Panc1 (cell line): ENCODE data around the gene ZFAND6. TPM values are rescaled to one million over a fixed set of nuclear protein-coding genes. Genes with fewer than 3 reads are reported as not detected.
A peak's percentile ranks its signal among the peaks of the same experiment; 100 is the strongest.

Experiments used
- ATAC-seq: fragments of 200-7000 bp; cut with Tn5 transposase; 2 replicates; pipeline ENCODE4 v1.9.1; 2020; ENCODE audit warnings: mild to moderate bottlenecking, moderate library complexity
- BruUV-seq: library from RNA; stranded (reverse); fragments of 400-500 nt; replicated peaks from 2 replicates; lab custom pipeline; 2021; lab: Mats Ljungman, UMichigan
- CTCF ChIA-PET: fragments of 300-600 bp; sonication (Branson Sonifier 250); formaldehyde crosslinking; loops from one replicate; lab custom pipeline; 2022; ENCODE audit warnings: antibody characterized with exemption; lab: Charles Lee
- POLR2A ChIA-PET: fragments of 300-600 bp; sonication (Branson Sonifier 250); formaldehyde crosslinking; loops from one replicate; lab custom pipeline; 2022; ENCODE audit warnings: antibody characterized with exemption; lab: Charles Lee
- DNase-seq: peaks from one replicate; pipeline ENCODE4 v3.0.0-alpha.2; 2010; ENCODE audit warnings: low read depth, low spot score
- H3K27ac ChIP-seq: 2 replicates; pipeline ENCODE4 v1.5.1; 2011; ENCODE audit warnings: mild to moderate bottlenecking, low read length, inconsistent platforms
- H3K27me3 ChIP-seq: fragments of 200-500 bp; sonication (Bioruptor generic); 2 replicates; pipeline ENCODE4 v1.6.0; 2014; ENCODE audit warnings: low read length, inconsistent platforms; ENCODE audit not compliant: control insufficient read depth, insufficient read depth
- H3K36me3 ChIP-seq: fragments of 200-500 bp; sonication (Bioruptor generic); 2 replicates; pipeline ENCODE4 v1.5.1; 2014; ENCODE audit warnings: inconsistent platforms, mild to moderate bottlenecking, low read length, moderate library complexity; ENCODE audit not compliant: control insufficient read depth, insufficient read depth
- H3K4me1 ChIP-seq: 2 replicates; pipeline ENCODE4 v1.5.1; 2011; ENCODE audit warnings: inconsistent platforms, mild to moderate bottlenecking, low read length, moderate library complexity; ENCODE audit not compliant: control insufficient read depth, insufficient read depth
- H3K4me3 ChIP-seq, 2 experiments: 2 replicates each; pipeline ENCODE4 v1.5.1; 2011 to 2012; ENCODE audit warnings: low read depth in 2 of 2, low read length in 2 of 2, mild to moderate bottlenecking in 2 of 2, inconsistent platforms in 1 of 2, moderate library complexity in 1 of 2
- H3K9me3 ChIP-seq: fragments of 200-500 bp; sonication (Bioruptor generic); 2 replicates; pipeline ENCODE4 v1.5.1; 2014; ENCODE audit warnings: low read depth, mild to moderate bottlenecking, inconsistent platforms, low read length, moderate library complexity; ENCODE audit not compliant: control insufficient read depth, insufficient read depth
- POLR2AphosphoS5 ChIP-seq: IDR thresholded peaks from 2 replicates; pipeline ENCODE4 v1.6.1; 2012; ENCODE audit warnings: mild to moderate bottlenecking, low read depth, low read length, moderate library complexity
- SIN3A ChIP-seq: IDR thresholded peaks from 2 replicates; pipeline ENCODE4 v1.6.1; 2012; ENCODE audit warnings: low read depth, mild to moderate bottlenecking, low read length, moderate library complexity, borderline replicate concordance; ENCODE audit not compliant: insufficient read depth
- TCF7L2 ChIP-seq: IDR thresholded peaks from 2 replicates; pipeline ENCODE4 v1.6.1; 2011; ENCODE audit warnings: mild to moderate bottlenecking, low read depth, low read length, inconsistent platforms
- in situ Hi-C: cut with HindIII; loops from 2 replicates; pipeline ENCODE4 v1.10.0; 2016; ENCODE audit warnings: low sequenced_read_pairs, low pct_unique_long_range_greater_than_20kb
- intact Hi-C: fragments of 100-400 bp; cut with micrococcal nuclease; formaldehyde crosslinking; loops from one replicate; pipeline ENCODE4 v1.10.0; 2022; ENCODE audit not compliant: unreplicated experiment
- total RNA-seq: library from RNA; stranded (reverse); gene quantifications from one replicate; pipeline ENCODE4 v1.2.1, GENCODE V29; 2021; ENCODE audit not compliant: unreplicated experiment
- TF ChIP-seq, protein P1 (sequence below), 2 experiments: IDR thresholded peaks; 2 replicates each; pipeline ENCODE4 v1.6.1; 2011 to 2012; ENCODE audit warnings: low read depth in 2 of 2, control low read depth in 1 of 2, low read length in 1 of 2, mild to moderate bottlenecking in 1 of 2, moderate library complexity in 1 of 2; ENCODE audit not compliant: insufficient read depth in 1 of 2
- TF ChIP-seq, protein P2 (sequence below): fragments of 450-650 bp; IDR thresholded peaks from 2 replicates; pipeline ENCODE4 v1.5.1; 2017; ENCODE audit warnings: mild to moderate bottlenecking

ZFAND6 gene
- total RNA-seq, 1 experiment from 2014 or later = 73.0 TPM

DNA sequence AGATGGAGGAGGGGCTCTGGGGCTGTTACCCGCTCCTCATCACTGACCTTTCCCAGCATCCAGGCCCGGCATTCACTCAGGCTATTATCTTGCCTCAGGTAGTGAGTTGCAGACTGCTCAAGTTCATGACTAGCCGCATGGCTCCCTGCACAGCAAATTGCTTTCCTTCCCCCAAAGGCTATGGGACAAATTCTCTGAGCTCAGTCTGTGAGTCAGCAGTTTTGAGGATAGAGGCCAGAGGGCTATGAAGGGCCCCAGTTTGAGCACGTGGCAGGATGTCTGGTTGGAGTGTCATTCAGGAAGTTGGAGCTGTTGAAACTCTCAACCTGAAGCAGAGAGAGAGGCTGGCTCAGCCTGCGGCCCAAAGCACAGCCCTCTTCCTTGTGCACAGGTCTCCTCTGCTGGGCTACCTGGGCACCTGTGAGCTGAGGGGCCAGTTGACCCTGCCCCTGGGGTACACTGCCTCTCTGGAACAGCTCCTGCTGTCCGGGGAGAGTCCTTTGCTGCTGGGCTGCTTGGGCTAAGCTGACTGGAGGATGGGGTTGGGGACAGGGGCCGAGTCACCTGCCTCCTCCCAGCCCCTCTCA, 101.2 kb downstream of the ZFAND6 start:
- no peak for DNase-seq
- in situ Hi-C loops = no loop called here
- Histone ChIP-seq H3K27ac (no peak overlapping the region), H3K27me3 (no peaks in the 10 kb centered on the region), H3K9me3 (no peaks in the 10 kb centered on the region), H3K4me1 (no peaks in the 10 kb centered on the region; the same call in 1 of the 2 replicates), H3K4me3 (no peak overlapping the region), H3K36me3 (no peaks in the 10 kb centered on the region)
- no peak for TF ChIP-seq TCF7L2
- TF ChIP-seq, protein P1, sequence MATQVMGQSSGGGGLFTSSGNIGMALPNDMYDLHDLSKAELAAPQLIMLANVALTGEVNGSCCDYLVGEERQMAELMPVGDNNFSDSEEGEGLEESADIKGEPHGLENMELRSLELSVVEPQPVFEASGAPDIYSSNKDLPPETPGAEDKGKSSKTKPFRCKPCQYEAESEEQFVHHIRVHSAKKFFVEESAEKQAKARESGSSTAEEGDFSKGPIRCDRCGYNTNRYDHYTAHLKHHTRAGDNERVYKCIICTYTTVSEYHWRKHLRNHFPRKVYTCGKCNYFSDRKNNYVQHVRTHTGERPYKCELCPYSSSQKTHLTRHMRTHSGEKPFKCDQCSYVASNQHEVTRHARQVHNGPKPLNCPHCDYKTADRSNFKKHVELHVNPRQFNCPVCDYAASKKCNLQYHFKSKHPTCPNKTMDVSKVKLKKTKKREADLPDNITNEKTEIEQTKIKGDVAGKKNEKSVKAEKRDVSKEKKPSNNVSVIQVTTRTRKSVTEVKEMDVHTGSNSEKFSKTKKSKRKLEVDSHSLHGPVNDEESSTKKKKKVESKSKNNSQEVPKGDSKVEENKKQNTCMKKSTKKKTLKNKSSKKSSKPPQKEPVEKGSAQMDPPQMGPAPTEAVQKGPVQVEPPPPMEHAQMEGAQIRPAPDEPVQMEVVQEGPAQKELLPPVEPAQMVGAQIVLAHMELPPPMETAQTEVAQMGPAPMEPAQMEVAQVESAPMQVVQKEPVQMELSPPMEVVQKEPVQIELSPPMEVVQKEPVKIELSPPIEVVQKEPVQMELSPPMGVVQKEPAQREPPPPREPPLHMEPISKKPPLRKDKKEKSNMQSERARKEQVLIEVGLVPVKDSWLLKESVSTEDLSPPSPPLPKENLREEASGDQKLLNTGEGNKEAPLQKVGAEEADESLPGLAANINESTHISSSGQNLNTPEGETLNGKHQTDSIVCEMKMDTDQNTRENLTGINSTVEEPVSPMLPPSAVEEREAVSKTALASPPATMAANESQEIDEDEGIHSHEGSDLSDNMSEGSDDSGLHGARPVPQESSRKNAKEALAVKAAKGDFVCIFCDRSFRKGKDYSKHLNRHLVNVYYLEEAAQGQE (IDR thresholded peaks at IDR 0.05; ENCODE audit: insufficient read depth in 1 of 2, low read depth in 2 of 2, low read length in 1 of 2) = no peak
- TF ChIP-seq, protein P2, sequence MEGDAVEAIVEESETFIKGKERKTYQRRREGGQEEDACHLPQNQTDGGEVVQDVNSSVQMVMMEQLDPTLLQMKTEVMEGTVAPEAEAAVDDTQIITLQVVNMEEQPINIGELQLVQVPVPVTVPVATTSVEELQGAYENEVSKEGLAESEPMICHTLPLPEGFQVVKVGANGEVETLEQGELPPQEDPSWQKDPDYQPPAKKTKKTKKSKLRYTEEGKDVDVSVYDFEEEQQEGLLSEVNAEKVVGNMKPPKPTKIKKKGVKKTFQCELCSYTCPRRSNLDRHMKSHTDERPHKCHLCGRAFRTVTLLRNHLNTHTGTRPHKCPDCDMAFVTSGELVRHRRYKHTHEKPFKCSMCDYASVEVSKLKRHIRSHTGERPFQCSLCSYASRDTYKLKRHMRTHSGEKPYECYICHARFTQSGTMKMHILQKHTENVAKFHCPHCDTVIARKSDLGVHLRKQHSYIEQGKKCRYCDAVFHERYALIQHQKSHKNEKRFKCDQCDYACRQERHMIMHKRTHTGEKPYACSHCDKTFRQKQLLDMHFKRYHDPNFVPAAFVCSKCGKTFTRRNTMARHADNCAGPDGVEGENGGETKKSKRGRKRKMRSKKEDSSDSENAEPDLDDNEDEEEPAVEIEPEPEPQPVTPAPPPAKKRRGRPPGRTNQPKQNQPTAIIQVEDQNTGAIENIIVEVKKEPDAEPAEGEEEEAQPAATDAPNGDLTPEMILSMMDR = no peak
- no peak for TF ChIP-seq POLR2AphosphoS5
- BruUV-seq = no TSS peak
- intact Hi-C loops = no loop called here
- CTCF ChIA-PET = no interaction called here
- peak; percentile 51; the same call in 1 of the 2 replicates for ATAC-seq
- POLR2A ChIA-PET = interaction anchor here (0.6 kb wide), 1 partner anchor 76 kb away, joined by 4 read pairs; no protein-coding TSS in a partner anchor

DNA sequence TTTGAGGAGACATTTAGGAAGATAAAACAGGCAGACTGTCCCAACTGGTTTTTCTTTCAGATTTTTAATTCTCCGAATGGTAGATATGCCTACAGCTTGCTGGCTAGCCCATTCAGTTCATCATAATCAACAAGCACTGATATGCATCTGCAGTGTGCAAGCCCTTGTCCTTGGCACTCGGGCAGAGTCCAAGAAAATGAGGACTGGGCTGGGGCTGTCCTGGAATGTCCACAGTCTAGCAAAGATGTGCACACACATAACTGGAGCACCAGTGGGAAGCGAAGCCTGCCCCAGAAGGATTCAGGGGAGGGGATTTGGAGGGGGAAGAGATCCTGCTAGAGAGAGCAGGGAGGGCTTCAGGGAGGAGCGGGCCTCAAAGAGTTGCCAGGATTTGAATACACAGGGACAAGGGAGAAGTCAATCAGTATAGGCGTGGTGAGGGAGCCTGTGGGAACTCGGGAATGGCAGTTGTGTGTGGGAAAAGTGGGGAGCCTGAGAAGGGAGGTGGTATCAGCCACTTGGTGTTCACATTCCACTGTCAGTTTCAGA, 102.1 kb downstream of the ZFAND6 start:
- no TSS peak for BruUV-seq
- no peaks in the 10 kb centered on the region for H3K27me3 ChIP-seq
- no peaks in the 10 kb centered on the region for H3K4me1 ChIP-seq
- TF ChIP-seq SIN3A (no peak), TCF7L2 (no peak), POLR2AphosphoS5 (no peak)
- TF ChIP-seq, protein P2 = no peak
- TF ChIP-seq, protein P1 (IDR thresholded peaks at IDR 0.05; ENCODE audit: insufficient read depth in 1 of 2, low read depth in 2 of 2, low read length in 1 of 2) = no peak
- DNase-seq = no peak
- no peak overlapping the region for H3K27ac ChIP-seq
- no peaks in the 10 kb centered on the region for H3K36me3 ChIP-seq
- no peak overlapping the region for H3K4me3 ChIP-seq
- POLR2A ChIA-PET = interaction anchor here (0.7 kb wide), 1 partner anchor 278 kb away, joined by 5 read pairs; no protein-coding TSS in a partner anchor
- H3K9me3 ChIP-seq = no peaks in the 10 kb centered on the region
- ATAC-seq = no peak
- CTCF ChIA-PET = interaction anchor here (1.0 kb wide), 1 partner anchor 10 kb away, joined by 3 read pairs; no protein-coding TSS in a partner anchor
- intact Hi-C loops (no loop called here), in situ Hi-C loops (no loop called here)
